Mammary epithelial cell (primary cell): ENCODE data around the gene IRAG1.

Experiments
- EZH2 ChIP-seq: IDR thresholded peaks from 2 replicates; pipeline ENCODE4 v1.6.1; 2012; ENCODE audit warnings: low read length, inconsistent platforms, borderline replicate concordance
- TF ChIP-seq, protein P1 (sequence below), 2 donors: IDR thresholded peaks in 1 of 2; conservative IDR thresholded peaks in 1 of 2; 2 replicates each; pipeline ENCODE4 v1.5.1; 2011 to 2012; ENCODE audit warnings: inconsistent platforms in 2 of 2, low read length in 2 of 2, mild to moderate bottlenecking in 2 of 2, control low read depth in 1 of 2, low read depth in 1 of 2; ENCODE audit not compliant: insufficient read depth in 1 of 2; ENCODE audit errors: extremely low read depth in 1 of 2

DNA sequence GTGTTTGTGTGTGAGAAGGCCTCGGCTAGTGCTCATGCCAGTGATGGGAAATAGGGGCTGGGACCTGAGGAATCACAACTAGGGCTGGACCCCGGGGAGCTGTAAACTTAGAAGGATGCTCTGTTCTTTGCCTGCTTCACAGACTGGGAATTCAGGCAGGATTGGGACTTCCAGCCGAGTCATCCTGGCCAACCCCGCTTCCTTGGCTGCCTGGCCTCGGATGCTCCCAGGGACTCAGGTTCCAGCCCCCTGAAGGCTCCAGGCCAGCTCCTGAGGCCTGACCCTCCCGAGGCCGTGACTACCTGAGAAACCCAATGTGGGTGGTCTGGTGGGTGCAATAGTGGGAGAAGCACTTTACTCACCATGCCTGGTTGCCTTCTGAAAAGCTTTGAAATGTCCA, 44.7 kb downstream of the IRAG1 start:
- no peak for TF ChIP-seq EZH2
- TF ChIP-seq, protein P1, sequence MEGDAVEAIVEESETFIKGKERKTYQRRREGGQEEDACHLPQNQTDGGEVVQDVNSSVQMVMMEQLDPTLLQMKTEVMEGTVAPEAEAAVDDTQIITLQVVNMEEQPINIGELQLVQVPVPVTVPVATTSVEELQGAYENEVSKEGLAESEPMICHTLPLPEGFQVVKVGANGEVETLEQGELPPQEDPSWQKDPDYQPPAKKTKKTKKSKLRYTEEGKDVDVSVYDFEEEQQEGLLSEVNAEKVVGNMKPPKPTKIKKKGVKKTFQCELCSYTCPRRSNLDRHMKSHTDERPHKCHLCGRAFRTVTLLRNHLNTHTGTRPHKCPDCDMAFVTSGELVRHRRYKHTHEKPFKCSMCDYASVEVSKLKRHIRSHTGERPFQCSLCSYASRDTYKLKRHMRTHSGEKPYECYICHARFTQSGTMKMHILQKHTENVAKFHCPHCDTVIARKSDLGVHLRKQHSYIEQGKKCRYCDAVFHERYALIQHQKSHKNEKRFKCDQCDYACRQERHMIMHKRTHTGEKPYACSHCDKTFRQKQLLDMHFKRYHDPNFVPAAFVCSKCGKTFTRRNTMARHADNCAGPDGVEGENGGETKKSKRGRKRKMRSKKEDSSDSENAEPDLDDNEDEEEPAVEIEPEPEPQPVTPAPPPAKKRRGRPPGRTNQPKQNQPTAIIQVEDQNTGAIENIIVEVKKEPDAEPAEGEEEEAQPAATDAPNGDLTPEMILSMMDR (conservative IDR thresholded peaks at IDR 0.05 in 1 of 2, IDR thresholded peaks at IDR 0.05 in 1 of 2; ENCODE audit: extremely low read depth in 1 of 2, insufficient read depth in 1 of 2, low read depth in 1 of 2, low read length in 2 of 2), result no peak
